K562 (cell line): ENCODE results near the gene SDC3. TPM values are rescaled to one million over a fixed set of nuclear protein-coding genes. Genes with fewer than 3 reads are reported as not detected.

ENCODE experiments used
- ATAC-seq: fragments of 200-7000 bp; cut with Tn5 transposase; 3 replicates; pipeline ENCODE4 v1.9.1; 2020; ENCODE audit warnings: moderate library complexity
- BruUV-seq: library from RNA; stranded (reverse); fragments of 400-500 nt; replicated peaks from 2 replicates; lab custom pipeline; 2021; lab: Mats Ljungman, UMichigan
- CTCF ChIA-PET: fragments of 300-600 bp; formaldehyde crosslinking; extraction: SDS; loops from one replicate; lab custom pipeline; 2021; ENCODE audit warnings: low intra/inter-chr PET ratio; lab: Yijun Ruan, JAX
- POLR2A ChIA-PET: fragments of 300-600, 350-650 bp; sonication (Branson Sonifier 250); formaldehyde crosslinking; extraction: SDS; loops from one replicate; lab custom pipeline; 2021; ENCODE audit warnings: antibody characterized with exemption, inconsistent platforms; lab: Yijun Ruan, JAX
- DNase-seq, 4 experiments: peaks; one replicate each; pipeline versions ENCODE4 v3.0.0 to v3.0.0-alpha.2; 2011 to 2018; ENCODE audit warnings: low spot score in 3 of 4, mixed read lengths in 3 of 4; ENCODE audit errors: extremely low read depth in 1 of 4
- FAIRE-seq: peaks from 2 replicates; lab custom pipeline; 2011; peaks lifted over from hg19 to GRCh38; lab: Jason Lieb, UNC
- H2AFZ ChIP-seq: 2 replicates; pipeline ENCODE4 v1.6.0; 2011; ENCODE audit warnings: low read depth, low read length, control low read depth, inconsistent platforms
- H3K27ac ChIP-seq: fragments of 200-600 bp; 3 replicates; pipeline ENCODE4 v1.8.0; 2011; ENCODE audit warnings: low read depth, mild to moderate bottlenecking, control low read depth, inconsistent platforms, low read length, moderate library complexity, mixed read lengths; ENCODE audit errors: extremely low read depth
- H3K27me3 ChIP-seq, 2 experiments: fragments of 300-600 bp in 1 of 2; 2 replicates in 1 of 2; 3 replicates in 1 of 2; pipeline versions ENCODE4 v1.6.0 to v1.8.0; 2011; ENCODE audit warnings: inconsistent platforms in 2 of 2, low read length in 2 of 2, mild to moderate bottlenecking in 1 of 2, mixed read lengths in 1 of 2, moderate library complexity in 1 of 2; ENCODE audit not compliant: control insufficient read depth in 2 of 2, insufficient read depth in 2 of 2
- H3K36me3 ChIP-seq: fragments of 300-600 bp; 3 replicates; pipeline ENCODE4 v1.8.0; 2011; ENCODE audit warnings: mild to moderate bottlenecking, low read length, inconsistent platforms; ENCODE audit not compliant: control insufficient read depth, insufficient read depth
- H3K4me1 ChIP-seq, 2 experiments: fragments of 200-600 bp in 1 of 2; replicated peaks in 1 of 2; 2 replicates in 1 of 2; 3 replicates in 1 of 2; pipeline versions ENCODE4 v1.5.1 to v1.8.0; 2011; ENCODE audit warnings: inconsistent platforms in 2 of 2, low read length in 2 of 2, mild to moderate bottlenecking in 1 of 2, mixed read lengths in 1 of 2, moderate library complexity in 1 of 2; ENCODE audit not compliant: control insufficient read depth in 2 of 2, insufficient read depth in 2 of 2
- H3K4me2 ChIP-seq: 2 replicates; pipeline ENCODE4 v1.6.1; 2011; ENCODE audit warnings: low read length, control low read depth, inconsistent platforms, mixed read lengths; ENCODE audit not compliant: insufficient read depth
- H3K4me3 ChIP-seq: fragments of 200-600 bp; sonication (generic), shearing (Covaris generic); 2 replicates; pipeline ENCODE4 v1.5.1; 2016; ENCODE audit warnings: control low read depth, inconsistent platforms
- H3K79me2 ChIP-seq: fragments of 200-600 bp; 3 replicates; pipeline ENCODE4 v1.8.0; 2011; ENCODE audit warnings: low read length, inconsistent platforms; ENCODE audit not compliant: control insufficient read depth, insufficient read depth
- H3K9ac ChIP-seq, 2 experiments: 2 replicates each; pipeline versions ENCODE4 v1.6.0 to v1.6.1; 2011; ENCODE audit warnings: low read depth in 2 of 2, low read length in 2 of 2, control low read depth in 1 of 2, inconsistent platforms in 1 of 2, mild to moderate bottlenecking in 1 of 2, mixed read lengths in 1 of 2; ENCODE audit not compliant: insufficient read depth in 1 of 2
- H3K9me1 ChIP-seq: one replicate; pipeline ENCODE4 v1.6.0; 2011; ENCODE audit warnings: inconsistent platforms, mild to moderate bottlenecking, low read length, moderate library complexity; ENCODE audit not compliant: control insufficient read depth, insufficient read depth
- H3K9me3 ChIP-seq: replicated peaks from 2 replicates; pipeline ENCODE4 v1.5.1; 2011; ENCODE audit warnings: low read depth, low read length, inconsistent platforms; ENCODE audit not compliant: control insufficient read depth, insufficient read depth
- H4K20me1 ChIP-seq: replicated peaks from 2 replicates; pipeline ENCODE4 v1.6.1; 2011; ENCODE audit warnings: low read length, inconsistent platforms, mixed read lengths; ENCODE audit not compliant: control insufficient read depth, insufficient read depth
- ADNP ChIP-seq: fragments of 200-800 bp; sonication (Bioruptor generic); IDR thresholded peaks from 2 replicates; pipeline ENCODE4 v1.6.1; 2016; ENCODE audit warnings: missing genetic modification characterization, missing compliant biosample characterization
- BCOR ChIP-seq: fragments of 450-650 bp; IDR thresholded peaks from 2 replicates; pipeline ENCODE4 v1.6.1; 2016
- EGR1 ChIP-seq: fragments of 450-650 bp; conservative IDR thresholded peaks from 2 replicates; pipeline ENCODE4 v1.6.1; 2017; ENCODE audit warnings: mild to moderate bottlenecking
- HDAC2 ChIP-seq: fragments of 450-650 bp; IDR thresholded peaks from 2 replicates; pipeline ENCODE4 v1.6.1; 2016; ENCODE audit warnings: mild to moderate bottlenecking
- IRF9 ChIP-seq: fragments of 450-650 bp; IDR thresholded peaks from 2 replicates; pipeline ENCODE4 v1.6.1; 2016; ENCODE audit warnings: missing biosample characterization, missing genetic modification characterization
- KDM1A ChIP-seq, 2 experiments: fragments of 450-650 bp; IDR thresholded peaks; 2 replicates each; pipeline ENCODE4 v1.6.1; 2016; ENCODE audit warnings: mild to moderate bottlenecking in 2 of 2
- SMAD4 ChIP-seq: fragments of 250-450 bp; sonication (Bioruptor Pico); conservative IDR thresholded peaks from 2 replicates; pipeline ENCODE4 v1.8.0; 2021; ENCODE audit warnings: inconsistent platforms, mild to moderate bottlenecking, moderate library complexity
- SREBF2 ChIP-seq: sonication (generic); formaldehyde crosslinking; IDR thresholded peaks from 2 replicates; pipeline ENCODE4 v1.4.0; 2020; ENCODE audit warnings: mild to moderate bottlenecking, missing genetic modification reagents
- ZFP36 ChIP-seq: fragments of 150-350 bp; IDR thresholded peaks from 2 replicates; pipeline ENCODE4 v1.6.1; 2018; ENCODE audit warnings: low read length, low read depth; ENCODE audit not compliant: partially characterized antibody
- ZNF699 ChIP-seq: fragments of 250-450 bp; sonication (Bioruptor Pico); IDR thresholded peaks from 2 replicates; pipeline ENCODE4 v1.8.0; 2021; ENCODE audit warnings: mild to moderate bottlenecking, moderate library complexity; ENCODE audit not compliant: insufficient replicate concordance
- ZSCAN32 ChIP-seq: fragments of 450-650 bp; formaldehyde crosslinking; IDR thresholded peaks from 2 replicates; pipeline ENCODE4 v1.4.0; 2020; ENCODE audit warnings: mild to moderate bottlenecking, moderate library complexity
- WGBS: fragments of 100-300 bp; shearing (Covaris generic); methylation state at CpG from one replicate; pipeline ENCODE4 v1.1.6; 2016; ENCODE audit warnings: low coverage, mixed read lengths; ENCODE audit not compliant: insufficient coverage; ENCODE audit errors: missing lambda C conversion rate; 5-methylcytosine and 5-hydroxymethylcytosine counted together
- in situ Hi-C: fragments of 300-500 bp; cut with MboI; formaldehyde crosslinking; loops from 4 replicates; pipeline ENCODE4 v1.15.0; 2018; ENCODE audit warnings: inconsistent platforms, mixed read lengths
- intact Hi-C: fragments of 100-400 bp; cut with micrococcal nuclease; formaldehyde crosslinking; loops from 2 replicates; pipeline ENCODE4 v1.14.2; 2022
- polyA plus RNA-seq, 8 experiments: library from polyadenylated mRNA; depleted of rRNA in 4 of 8; stranded (reverse) in 5 of 8; unstranded in 3 of 8; fragments of >200 nt; fragmentation: Nextera tagmentation in 2 of 8; fragmentation: Illumina TruSeq in 1 of 8; extraction: Ambion mirVana in 2 of 8; extraction: Trizol in 1 of 8; gene quantifications; 2 replicates each; pipeline versions ENCODE4 v1.2.1 to v1.2.3, GENCODE V29; 2011 to 2014; ENCODE audit warnings: inconsistent platforms in 1 of 8, missing spikeins in 1 of 8
- total RNA-seq, 7 experiments: library from RNA; depleted of rRNA in 6 of 7; stranded (reverse); fragments of >200 nt in 6 of 7; fragmentation: Illumina TruSeq in 2 of 7; extraction: Trizol in 2 of 7; gene quantifications; 2 replicates each; pipeline versions ENCODE4 v1.2.1 to v1.2.3, GENCODE V29; 2011 to 2021; ENCODE audit warnings: low replicate concordance in 1 of 7

SDC3 gene
- total and polyA plus RNA-seq, 9 of the 15 experiments (the other 6 are each of a cell fraction or from before 2014, with no cell fraction given): 0.38 to 44.1 (median 12.1) TPM

DNA sequence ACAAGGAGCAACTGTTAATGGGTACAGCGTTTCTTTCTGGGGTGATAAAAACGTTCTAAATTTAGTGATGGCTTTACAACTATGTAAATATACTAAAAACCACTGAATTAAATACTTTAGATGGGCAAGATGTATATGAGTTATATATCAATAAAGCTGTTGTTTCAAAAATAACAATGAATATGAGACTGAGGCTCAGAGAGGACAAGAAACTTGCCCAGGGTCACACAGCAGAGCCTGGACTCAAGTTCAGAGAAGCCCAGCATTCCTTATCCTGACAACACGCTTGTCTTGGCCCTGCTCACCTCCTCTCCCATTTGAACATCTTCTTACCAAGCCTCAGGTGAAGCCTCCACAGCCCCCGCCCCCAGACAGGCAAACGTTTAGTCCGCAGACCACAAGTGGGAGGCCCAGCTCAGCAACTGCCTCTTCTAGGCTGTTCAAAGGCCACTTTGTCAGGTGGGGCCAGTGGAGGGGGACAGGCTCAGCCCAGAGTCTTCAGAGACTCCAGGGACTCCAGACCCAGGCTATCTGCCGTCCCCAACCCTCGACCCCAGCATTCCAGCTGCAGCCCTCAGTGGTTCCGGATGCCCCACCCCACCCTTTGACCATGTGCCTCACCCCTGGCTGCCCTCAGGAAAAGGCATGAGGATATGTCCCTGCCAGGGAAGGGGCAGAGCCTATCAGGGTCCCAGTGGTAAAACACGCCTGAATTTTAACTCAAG lies 17.9 kb downstream of the SDC3 start:
- H3K9me1 ChIP-seq: no peaks in the 10 kb centered on the region
- no peaks in the 10 kb centered on the region; the same call in 1 of the 2 replicates for H4K20me1 ChIP-seq
- peaks cover 51 to 59% of the 10 kb centered on the region in 2 experiments for H3K4me1 ChIP-seq
- intact Hi-C loops: no loop called here
- H2AFZ ChIP-seq: no peak overlapping the region
- no peaks in the 10 kb centered on the region for H3K27me3 ChIP-seq
- H3K79me2 ChIP-seq: 0 out of 3 replicates have a peak, but pooled peaks cover 7% of the 10 kb centered on the region
- no TSS peak for BruUV-seq
- in situ Hi-C loops: no loop called here
- no peak overlapping the region for H3K4me2 ChIP-seq
- POLR2A ChIA-PET: no interaction called here
- H3K9me3 ChIP-seq: no peaks in the 10 kb centered on the region; the same call in 1 of the 2 replicates
- H3K4me3 ChIP-seq: no peak overlapping the region
- DNase-seq (no peak), ATAC-seq (no peak), FAIRE-seq (no peak)
- 67% methylated on average over 10 of the region's 10 CpGs for WGBS
- no peak overlapping the region for H3K27ac ChIP-seq
- CTCF ChIA-PET: no interaction called here
- peak overlapping the region in 1 of 2 experiments; percentile 18; a peak in 1 of 4 replicates for H3K9ac ChIP-seq
- H3K36me3 ChIP-seq: peaks cover 3% of the 10 kb centered on the region; the same call in 1 of the 3 replicates
- TF ChIP-seq HDAC2 (peak; percentile 41; the same call in 1 of the 2 replicates), SMAD4 (no peak), ZFP36 (peak; percentile 81), ZNF699 (no peak), EGR1 (no peak), SREBF2 (no peak), KDM1A (IDR thresholded peaks at IDR 0.05) (peak in 1 of 2 experiments; percentile 71; a peak in 1 of 4 replicates), ZSCAN32 (CRISPR knock-in tag) (no peak), BCOR (peak; percentile 91), IRF9 (tag) (no peak), ADNP (tag) (peak; percentile 45; the same call in 1 of the 2 replicates)
